Mesenchymal stem cell (in vitro differentiated cells and primary cell): ENCODE measurements around the gene RINT1.
"Not testable (repeated sequence)": the region's sequence is repeated elsewhere in the genome, so short reads cannot be mapped to it uniquely, and the experiment has no call there.

Source experiments
- DNase-seq: peaks from one replicate; pipeline ENCODE4 v3.0.0-alpha.2; 2013
- H2AFZ ChIP-seq: one replicate; pipeline ENCODE4 v1.6.1; 2013; ENCODE audit warnings: low read depth, mild to moderate bottlenecking, control low read depth, inconsistent platforms, low read length, moderate library complexity
- H2AK5ac ChIP-seq: 2 replicates; pipeline ENCODE4 v1.6.1; 2013; ENCODE audit warnings: low read length, moderate library complexity, mild to moderate bottlenecking, inconsistent platforms; ENCODE audit not compliant: severe bottlenecking
- H2BK120ac ChIP-seq: one replicate; pipeline ENCODE4 v1.6.1; 2013; ENCODE audit warnings: low read depth, mild to moderate bottlenecking, inconsistent platforms, low read length, moderate library complexity
- H2BK12ac ChIP-seq, 2 experiments: one replicate each; pipeline ENCODE4 v1.6.1; 2013; ENCODE audit warnings: inconsistent platforms in 2 of 2, low read length in 2 of 2, mild to moderate bottlenecking in 2 of 2, moderate library complexity in 2 of 2, control low read depth in 1 of 2
- H2BK15ac ChIP-seq: one replicate; pipeline ENCODE4 v1.6.1; 2013; ENCODE audit warnings: mild to moderate bottlenecking, low read depth, inconsistent platforms; ENCODE audit not compliant: poor library complexity, severe bottlenecking
- H2BK5ac ChIP-seq: 2 replicates; pipeline ENCODE4 v1.6.1; 2013; ENCODE audit warnings: low read depth, mild to moderate bottlenecking, low read length, control low read depth, inconsistent platforms; ENCODE audit not compliant: poor library complexity, severe bottlenecking
- H3K14ac ChIP-seq, 2 experiments: one replicate each; pipeline ENCODE4 v1.6.1; 2013; ENCODE audit warnings: inconsistent platforms in 2 of 2, low read length in 2 of 2, control low read depth in 1 of 2, mild to moderate bottlenecking in 1 of 2, moderate library complexity in 1 of 2
- H3K18ac ChIP-seq, 2 experiments: one replicate each; pipeline ENCODE4 v1.6.1; 2013; ENCODE audit warnings: inconsistent platforms in 2 of 2, low read length in 2 of 2, control low read depth in 1 of 2, low read depth in 1 of 2, mild to moderate bottlenecking in 1 of 2
- H3K23ac ChIP-seq, 2 experiments: one replicate each; pipeline ENCODE4 v1.6.1; 2013; ENCODE audit warnings: inconsistent platforms in 2 of 2, low read length in 2 of 2, mild to moderate bottlenecking in 2 of 2, moderate library complexity in 2 of 2, control low read depth in 1 of 2
- H3K27ac ChIP-seq: 2 replicates; pipeline ENCODE4 v1.5.1; 2013; ENCODE audit warnings: mild to moderate bottlenecking, moderate library complexity, low read length, control low read depth, inconsistent platforms; ENCODE audit not compliant: poor library complexity, severe bottlenecking
- H3K27me3 ChIP-seq, 2 experiments: 2 replicates each; pipeline versions ENCODE4 v1.6.1 to v1.7.0; 2013; ENCODE audit warnings: low read length in 2 of 2, mild to moderate bottlenecking in 2 of 2, moderate library complexity in 2 of 2, control low read depth in 1 of 2, inconsistent platforms in 1 of 2; ENCODE audit not compliant: control insufficient read depth in 1 of 2, insufficient read depth in 1 of 2
- H3K36me3 ChIP-seq, 2 experiments: 2 replicates each; pipeline versions ENCODE4 v1.6.1 to v1.7.0; 2013; ENCODE audit warnings: low read length in 2 of 2, control low read depth in 1 of 2, inconsistent platforms in 1 of 2, low read depth in 1 of 2, mild to moderate bottlenecking in 1 of 2; ENCODE audit not compliant: insufficient read depth in 2 of 2, control insufficient read depth in 1 of 2
- H3K4ac ChIP-seq, 2 experiments: one replicate each; pipeline ENCODE4 v1.6.1; 2013; ENCODE audit warnings: inconsistent platforms in 2 of 2, low read length in 2 of 2, mild to moderate bottlenecking in 2 of 2, moderate library complexity in 2 of 2, control low read depth in 1 of 2, low read depth in 1 of 2
- H3K4me1 ChIP-seq: 2 replicates; pipeline ENCODE4 v1.6.1; 2013; ENCODE audit warnings: low read depth, low read length, control low read depth; ENCODE audit not compliant: control insufficient read depth, insufficient read depth
- H3K4me2 ChIP-seq: 2 replicates; pipeline ENCODE4 v1.6.1; 2013; ENCODE audit warnings: low read length, mild to moderate bottlenecking, inconsistent platforms; ENCODE audit not compliant: poor library complexity, severe bottlenecking
- H3K4me3 ChIP-seq, 2 experiments: 2 replicates each; pipeline versions ENCODE4 v1.5.1 to v1.7.0; 2013; ENCODE audit warnings: low read length in 2 of 2, mild to moderate bottlenecking in 2 of 2, control low read depth in 1 of 2, low read depth in 1 of 2; ENCODE audit not compliant: insufficient read depth in 1 of 2
- H3K79me1 ChIP-seq: replicated peaks from 2 replicates; pipeline ENCODE4 v1.6.1; 2013; ENCODE audit warnings: mild to moderate bottlenecking, control low read depth, low read length, inconsistent platforms; ENCODE audit not compliant: poor library complexity, severe bottlenecking
- H3K9ac ChIP-seq: 2 replicates; pipeline ENCODE4 v1.7.0; 2013; ENCODE audit warnings: mild to moderate bottlenecking, low read length, moderate library complexity
- H3K9me3 ChIP-seq: 2 replicates; pipeline ENCODE4 v1.7.0; 2013; ENCODE audit warnings: mild to moderate bottlenecking, low read length; ENCODE audit not compliant: control insufficient read depth
- H4K8ac ChIP-seq: one replicate; pipeline ENCODE4 v1.6.1; 2013; ENCODE audit warnings: inconsistent platforms, mild to moderate bottlenecking, low read length, moderate library complexity
- H4K91ac ChIP-seq: one replicate; pipeline ENCODE4 v1.6.1; 2013; ENCODE audit warnings: mild to moderate bottlenecking, low read length, inconsistent platforms
- WGBS: methylation state at CpG from one replicate; pipeline ENCODE4 v1.1.7; 2013; ENCODE audit warnings: mixed read lengths; 5-methylcytosine and 5-hydroxymethylcytosine counted together

Gene RINT1

GRCh38 chr7:105502173-105502572 lies 29.8 kb upstream of the RINT1 start:
- peaks cover 25% of the 10 kb centered on the region for H3K79me1 ChIP-seq

GRCh38 chr7:105512415-105512814 lies 19.6 kb upstream of the RINT1 start:
- Histone ChIP-seq H2BK15ac (no peak overlapping the region), H3K79me1 (peaks cover 7% of the 10 kb centered on the region)

More at GRCh38 chr7:105502173-105502572, 29.8 kb upstream of the RINT1 start:
- Histone ChIP-seq H3K36me3 (peaks cover 19 to 57% of the 10 kb centered on the region in 2 experiments), H2BK12ac (no peak overlapping the region), H3K4me3 (no peak overlapping the region), H3K27ac (no peak overlapping the region), H3K9ac (no peak overlapping the region), H3K14ac (no peak overlapping the region), H2BK5ac (no peak overlapping the region), H2AFZ (no peak overlapping the region), H3K18ac (no peak overlapping the region), H3K23ac (no peak overlapping the region), H4K8ac (no peak overlapping the region), H3K4ac (no peak overlapping the region), H3K27me3 (no peaks in the 10 kb centered on the region), H4K91ac (no peak overlapping the region), H2BK15ac (no peak overlapping the region), H3K9me3 (no peaks in the 10 kb centered on the region), H3K4me1 (peaks cover 2% of the 10 kb centered on the region), H2AK5ac (no peak overlapping the region), H3K4me2 (no peak overlapping the region), H2BK120ac (no peak overlapping the region)
- DNase-seq = no peak
- 98% methylated on average over 7 of the region's 9 CpGs for WGBS

GRCh38 chr7:105512926-105513526 lies 19.0 kb upstream of the RINT1 start:
- Histone ChIP-seq H3K4me1 (peaks cover 2% of the 10 kb centered on the region), H3K27me3 (no peaks in the 10 kb centered on the region), H2AK5ac (no peak overlapping the region), H3K36me3 (peaks cover 5 to 10% of the 10 kb centered on the region in 2 experiments), H3K23ac (peak overlapping the region in 1 of 2 experiments; percentile 59), H2BK120ac (no peak overlapping the region), H3K4me2 (no peak overlapping the region), H4K91ac (no peak overlapping the region), H3K9me3 (no peaks in the 10 kb centered on the region), H3K14ac (no peak overlapping the region), H3K27ac (no peak overlapping the region), H3K79me1 (peaks cover 7% of the 10 kb centered on the region), H2BK5ac (no peak overlapping the region), H4K8ac (no peak overlapping the region), H2BK15ac (no peak overlapping the region), H3K4ac (no peak overlapping the region), H2AFZ (no peak overlapping the region), H2BK12ac (no peak overlapping the region), H3K4me3 (no peak overlapping the region), H3K9ac (no peak overlapping the region), H3K18ac (no peak overlapping the region)
- no peak for DNase-seq
- 68% methylated on average over 3 of the region's 4 CpGs for WGBS

More at GRCh38 chr7:105512415-105512814, 19.6 kb upstream of the RINT1 start:
- Histone ChIP-seq H4K91ac (no peak overlapping the region), H3K23ac (no peak overlapping the region), H3K36me3 (peaks cover 8 to 14% of the 10 kb centered on the region in 2 experiments), H2BK120ac (no peak overlapping the region), H3K9me3 (no peaks in the 10 kb centered on the region), H3K9ac (no peak overlapping the region), H4K8ac (no peak overlapping the region), H2BK5ac (no peak overlapping the region), H3K4me1 (peaks cover 2% of the 10 kb centered on the region), H2BK12ac (no peak overlapping the region), H3K4me3 (no peak overlapping the region), H3K27me3 (no peaks in the 10 kb centered on the region), H2AK5ac (peak overlapping the region; percentile 9), H2AFZ (no peak overlapping the region), H3K4me2 (no peak overlapping the region), H3K18ac (no peak overlapping the region), H3K14ac (no peak overlapping the region), H3K4ac (no peak overlapping the region), H3K27ac (no peak overlapping the region)
- WGBS = 86% methylated on average over 4 of the region's 4 CpGs
- no peak for DNase-seq

GRCh38 chr7:105515610-105516009 lies 16.4 kb upstream of the RINT1 start:
- H4K8ac ChIP-seq, DNase-seq, H2AFZ ChIP-seq, H3K27ac ChIP-seq, H2BK12ac ChIP-seq, H3K27me3 ChIP-seq, H2BK15ac ChIP-seq, H3K9ac ChIP-seq, H3K18ac ChIP-seq, H2BK120ac ChIP-seq, H3K79me1 ChIP-seq, H3K9me3 ChIP-seq, H3K4me3 ChIP-seq, H4K91ac ChIP-seq, H2BK5ac ChIP-seq, H3K4me2 ChIP-seq, H3K4ac ChIP-seq, H3K4me1 ChIP-seq, H2AK5ac ChIP-seq, H3K23ac ChIP-seq, H3K14ac ChIP-seq: not testable (repeated sequence)
- 95% methylated on average over 5 of the region's 7 CpGs for WGBS
- peaks cover 8 to 11% of the 10 kb centered on the region in 2 experiments for H3K36me3 ChIP-seq
